Activated CD4-positive, CD25-positive, alpha-beta regulatory T cell treated with anti-CD3 and anti-CD28 coated beads, Interleukin-2, amount 50 U/mL, for 16 hours (primary cell): ENCODE results near the gene STOM.

ENCODE experiments used
- DNase-seq: peaks from one replicate; pipeline ENCODE4 v3.0.0-alpha.2; 2020; ENCODE audit warnings: low read depth, low spot score

STOM gene

DNA sequence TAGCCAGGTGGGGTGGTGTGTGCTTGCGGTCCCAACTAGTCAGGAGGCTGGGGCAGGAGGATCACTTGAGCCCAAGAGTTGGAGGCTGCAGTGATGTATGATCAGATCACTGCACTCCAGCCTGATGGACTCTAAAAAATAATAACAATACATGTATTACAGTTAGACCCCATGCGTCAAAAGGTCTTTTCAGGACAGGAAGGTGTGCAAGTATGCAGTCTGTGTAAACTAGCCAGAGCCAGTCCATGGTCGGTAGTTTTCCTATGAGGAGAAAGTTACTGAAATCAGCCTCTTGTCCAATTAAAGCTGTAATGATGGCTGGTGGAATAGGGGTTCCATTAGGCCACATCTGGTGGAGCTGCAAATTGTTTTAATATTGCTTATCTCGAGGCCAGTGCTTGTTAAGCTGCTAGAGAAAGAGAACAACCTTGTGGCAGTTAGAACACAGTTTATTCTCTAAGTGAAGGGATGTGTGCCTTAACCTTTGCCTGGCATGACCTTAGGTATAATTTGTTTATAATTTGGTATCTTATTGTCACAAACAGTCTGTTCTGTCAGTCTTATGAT lies 1.5 kb upstream of the STOM start:
- no peak for DNase-seq

- DNase-seq = no peak
Observed at GRCh38 chr9:121368745-121369144, 1.3 kb downstream of the STOM start.

- DNase-seq = no peak
Observed at GRCh38 chr9:121368138-121368522, 1.9 kb downstream of the STOM start.

- DNase-seq = no peak
Observed at GRCh38 chr9:121367306-121368137, 2.5 kb downstream of the STOM start.

GRCh38 chr9:121366611-121367192 lies 3.3 kb downstream of the STOM start:
- no peak for DNase-seq

DNA sequence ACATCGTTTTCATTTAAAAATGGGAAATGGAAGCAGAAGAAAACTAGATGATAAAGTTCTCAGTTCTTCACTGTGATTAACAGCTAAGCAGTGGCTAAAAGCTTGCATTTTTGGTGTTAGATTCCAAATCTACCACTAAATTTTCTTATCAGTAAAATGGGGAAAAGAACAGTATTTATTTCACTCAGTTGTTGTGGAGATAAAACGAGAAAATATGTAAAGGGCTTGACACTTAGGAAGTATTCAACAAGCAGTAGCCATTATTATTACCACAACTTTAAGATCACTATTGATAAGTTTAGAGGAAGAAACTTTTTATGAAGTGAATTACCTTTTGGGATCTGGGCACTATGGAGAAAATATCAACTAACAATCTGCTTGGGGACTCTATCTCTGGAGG lies 4.5 kb downstream of the STOM start:
- DNase-seq = no peak

DNA sequence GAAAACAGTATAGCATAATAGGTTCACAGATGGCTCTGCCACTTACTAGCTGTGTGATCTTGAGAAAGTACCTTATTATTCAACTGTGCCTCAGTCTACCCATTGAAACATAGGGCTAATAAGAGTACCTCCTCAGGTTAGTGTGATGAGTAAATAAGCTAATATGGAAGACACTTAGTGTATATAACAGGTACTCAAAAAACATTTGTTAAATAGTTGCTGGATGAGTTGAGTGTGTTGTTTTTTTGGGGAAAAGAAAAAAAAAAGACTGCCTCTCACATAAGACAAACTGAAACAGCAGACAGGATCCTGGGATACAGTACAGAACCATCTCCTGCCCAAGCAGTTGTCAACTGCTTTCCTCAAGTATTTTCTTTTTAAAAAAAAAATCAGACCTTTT lies 5.2 kb downstream of the STOM start:
- no peak for DNase-seq

- no peak for DNase-seq
Observed at GRCh38 chr9:121364077-121364476, 6.0 kb downstream of the STOM start.

DNA sequence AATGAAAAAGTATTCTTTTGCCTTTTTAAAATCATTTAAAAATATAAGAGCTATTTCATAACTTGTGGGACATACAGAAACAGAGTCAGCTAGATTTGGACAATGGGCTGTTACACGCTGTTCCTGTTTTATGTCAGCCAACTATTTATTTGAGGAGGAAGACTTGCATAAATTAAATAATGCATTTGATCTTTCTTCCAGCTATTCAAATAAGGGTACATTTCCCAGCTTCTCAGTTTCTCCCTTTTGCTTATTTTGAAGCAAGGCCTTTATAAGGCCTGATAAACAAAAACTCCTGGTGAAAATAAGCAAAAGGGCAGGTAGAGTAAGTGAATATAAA lies 6.5 kb downstream of the STOM start:
- no peak for DNase-seq

DNA sequence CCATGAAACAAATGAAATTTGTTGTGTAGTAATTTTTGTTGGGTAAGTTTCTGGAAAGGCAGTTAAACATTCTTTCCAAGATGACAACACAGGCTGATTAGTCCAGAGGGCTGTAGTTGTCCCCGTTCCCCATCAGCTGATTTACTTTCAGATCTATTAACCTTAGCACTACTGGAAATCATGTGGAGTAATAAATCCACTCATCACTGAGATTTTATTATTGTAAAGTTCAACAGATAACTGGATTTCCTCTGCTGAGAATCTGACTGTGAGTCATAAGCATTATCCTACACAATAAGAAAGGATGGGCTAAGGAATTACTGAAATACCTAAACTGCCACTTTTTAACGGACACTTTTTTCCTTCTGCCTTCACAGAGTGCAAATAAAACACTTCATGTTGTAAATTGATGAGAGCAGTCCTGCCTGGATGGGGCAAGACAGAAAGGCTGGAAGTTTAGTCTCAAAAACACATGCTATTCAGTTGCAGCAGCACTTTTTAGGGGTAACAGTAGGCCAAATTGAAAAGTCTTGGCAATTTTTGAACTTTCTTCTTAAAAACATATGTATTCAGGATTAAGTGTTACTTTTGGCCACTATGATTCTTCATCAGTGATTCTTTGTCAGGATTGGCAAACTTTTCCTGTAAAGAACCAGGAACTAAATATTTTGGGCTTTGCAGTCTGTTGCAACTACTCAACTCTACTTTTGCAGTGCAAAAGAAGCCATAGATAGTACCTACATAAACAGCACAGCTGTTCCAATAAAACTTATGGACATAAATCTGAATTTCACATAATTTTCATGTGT lies 7.0 kb downstream of the STOM start:
- DNase-seq = no peak

DNA sequence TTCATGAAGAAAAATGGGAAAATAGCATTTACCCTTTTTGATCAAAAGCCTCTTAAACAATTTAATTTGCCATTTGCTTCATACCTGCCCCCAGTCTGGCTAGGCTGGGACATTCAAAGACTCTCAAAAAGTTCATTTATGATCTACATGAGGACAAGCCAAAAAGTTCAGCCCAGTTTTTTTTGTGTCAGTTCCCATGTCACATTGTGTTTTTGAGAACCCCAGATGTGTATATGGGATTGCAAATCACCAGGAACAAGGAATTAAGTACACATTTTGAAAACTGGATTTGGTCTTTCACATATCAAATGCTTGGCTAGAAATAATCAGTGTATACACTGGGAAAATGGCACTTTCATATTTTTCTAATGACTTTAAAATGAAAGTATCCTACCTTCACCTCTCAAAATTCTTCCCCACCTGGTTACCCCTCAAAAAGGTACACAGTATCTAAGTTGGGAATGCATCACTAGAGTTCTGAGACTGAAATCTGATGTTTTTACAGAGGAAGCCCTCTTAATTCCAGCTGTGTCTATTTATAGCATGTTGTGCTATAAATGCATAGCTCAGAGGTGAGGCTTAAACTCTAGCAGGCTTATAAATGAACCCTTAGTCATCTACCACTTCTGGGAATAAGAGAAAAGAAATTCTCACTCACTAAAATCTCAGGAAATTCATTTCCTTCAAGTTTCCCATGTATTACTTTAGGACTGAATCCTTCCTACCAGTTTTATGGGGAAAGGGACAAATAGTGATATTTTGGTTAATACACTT lies 9.3 kb downstream of the STOM start:
- DNase-seq = no peak

- DNase-seq = no peak
Observed at GRCh38 chr9:121359351-121360294, 10.4 kb downstream of the STOM start.

DNA sequence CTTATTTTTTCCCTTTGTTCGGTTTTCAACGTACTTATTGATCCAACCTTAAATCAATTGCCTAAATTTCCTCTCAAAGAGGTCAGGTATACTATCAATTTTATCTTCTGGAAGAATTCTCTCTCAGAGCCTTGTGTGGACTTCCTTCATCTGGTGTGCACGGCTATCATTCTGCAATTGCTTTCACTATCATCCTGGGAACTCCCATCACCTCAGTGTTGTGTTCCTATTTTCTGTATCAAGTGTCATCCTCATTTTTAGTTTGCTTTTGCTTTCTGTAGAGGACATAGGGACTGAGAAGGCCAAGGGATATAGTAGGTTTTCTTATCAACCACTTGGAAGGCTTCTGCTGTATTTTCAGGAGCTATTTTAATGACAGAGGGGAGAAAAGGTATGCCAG lies 11.3 kb downstream of the STOM start:
- no peak for DNase-seq

DNA sequence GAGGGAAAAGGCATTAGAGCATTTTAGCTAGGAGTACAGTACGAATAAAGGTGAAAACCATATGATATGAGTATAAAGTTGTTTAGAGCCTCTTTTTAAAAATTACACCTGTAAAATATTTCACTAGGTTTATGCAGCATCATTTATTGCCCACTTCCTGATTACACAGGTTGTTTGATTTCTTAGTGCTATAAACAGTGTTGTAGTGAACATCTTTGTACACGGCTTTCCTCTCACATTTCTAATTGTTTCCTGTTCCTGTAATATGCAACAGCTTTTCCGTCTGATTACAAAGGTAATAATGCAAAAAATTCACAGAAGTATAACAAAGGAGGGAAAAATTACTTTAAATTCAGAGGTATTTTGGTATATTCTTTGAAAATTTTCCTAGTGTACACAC lies 13.0 kb downstream of the STOM start:
- DNase-seq = no peak

- no peak for DNase-seq
Observed at GRCh38 chr9:121354762-121355161, 15.3 kb downstream of the STOM start.

GRCh38 chr9:121354141-121354540 lies 15.9 kb downstream of the STOM start:
- DNase-seq = no peak

GRCh38 chr9:121353241-121354061 lies 16.6 kb downstream of the STOM start:
- DNase-seq = no peak

DNA sequence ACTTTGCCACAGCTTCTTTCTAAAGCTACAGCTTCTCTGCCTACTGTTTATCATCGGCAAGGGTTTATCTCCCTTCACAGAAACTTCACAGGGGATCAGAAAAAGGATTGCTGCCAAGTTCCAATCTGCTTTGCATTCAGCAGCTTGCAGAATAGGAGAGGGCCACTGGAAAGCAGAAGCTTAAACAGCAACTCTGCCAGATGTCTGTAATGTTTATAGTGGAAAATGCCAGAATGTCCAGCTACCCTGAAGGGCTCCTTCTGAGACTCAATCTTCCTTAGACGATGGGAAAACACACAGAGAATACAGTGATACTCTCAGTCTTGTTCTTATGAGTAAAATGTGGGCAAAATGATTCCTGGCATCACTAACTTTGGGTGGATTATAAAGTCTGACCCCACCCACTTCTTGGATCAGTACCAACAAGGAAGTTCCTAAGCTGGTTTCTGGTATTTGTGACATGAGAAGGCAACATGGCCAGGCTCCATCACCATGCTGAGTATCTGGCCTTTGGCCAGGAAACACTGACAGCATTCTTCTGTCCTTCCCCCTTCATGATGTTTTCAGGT lies 19.0 kb downstream of the STOM start:
- DNase-seq = no peak

DNA sequence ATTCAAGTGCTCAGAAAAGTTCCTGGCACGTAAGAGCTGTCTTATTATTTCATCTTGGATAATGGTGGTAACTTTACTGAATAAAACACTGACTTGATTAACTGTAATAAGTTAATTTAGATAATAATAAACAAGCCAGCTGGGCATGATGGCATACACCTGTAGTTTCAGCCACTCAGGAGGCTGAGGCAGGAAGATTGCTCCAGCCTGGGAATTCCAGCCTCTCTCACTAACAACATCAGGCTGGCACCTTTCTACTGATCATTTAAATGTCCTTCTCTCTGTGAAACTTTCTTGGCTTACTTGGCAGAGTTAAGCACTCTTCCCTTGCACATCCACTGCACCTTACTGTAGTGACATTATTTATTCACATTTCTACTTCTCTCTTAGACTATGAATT lies 20.0 kb downstream of the STOM start:
- DNase-seq = no peak
